ENCODE data around the gene RXFP1. TPM values are rescaled to one million over a fixed set of nuclear protein-coding genes. Genes with fewer than 3 reads are reported as not detected.

Gene RXFP1
- total and polyA plus RNA-seq, 9 donors, result 0.35 to 3.6 (median 0.73) TPM

- H3K27me3 ChIP-seq, result no peaks in the 10 kb centered on the region
- no peaks in the 10 kb centered on the region for H3K9me3 ChIP-seq
- no peak for DNase-seq
- no peak overlapping the region for H3K27ac ChIP-seq
- H3K4me3 ChIP-seq, result no peak overlapping the region
- no peak for TF ChIP-seq POLR2A (IDR thresholded peaks at IDR 0.05)
- 82 to 98% (median 91%) methylated on average over 1 of the region's 1 CpG for WGBS, 3 donors
- intact Hi-C loops (cut with DNase I), result no loop called here
- H3K4me1 ChIP-seq (ENCODE audit: insufficient read depth), result no peaks in the 10 kb centered on the region
- no peaks in the 10 kb centered on the region for H3K36me3 ChIP-seq
Observed at GRCh38 chr4:158613046-158613445, 91.4 kb downstream of the RXFP1 start.

DNA sequence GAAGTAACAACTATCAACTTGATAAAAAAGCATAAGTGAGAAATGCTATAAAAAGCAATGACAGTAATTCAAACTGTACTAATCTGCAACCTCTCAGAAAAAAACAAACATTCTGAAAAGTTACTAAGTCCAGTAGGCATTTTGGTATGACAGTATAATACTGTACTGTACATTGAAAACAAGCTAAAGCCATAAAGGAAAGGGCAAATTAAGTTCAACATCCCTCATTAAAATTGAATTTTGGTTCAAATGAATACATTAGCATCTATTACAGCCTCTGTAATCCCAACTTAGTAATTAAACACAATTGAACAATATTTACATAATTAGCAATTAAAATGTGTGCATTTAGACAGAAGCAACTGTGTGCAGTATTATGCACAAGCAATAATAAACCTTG, 96.3 kb downstream of the RXFP1 start:
- no peak for TF ChIP-seq POLR2A (IDR thresholded peaks at IDR 0.05)
- no peak for TF ChIP-seq CTCF (IDR thresholded peaks at IDR 0.05)
- no peak for TF ChIP-seq EP300 (IDR thresholded peaks at IDR 0.05)
- DNase-seq, result no peak
- no peak overlapping the region for H3K4me3 ChIP-seq
- H3K27ac ChIP-seq, result no peak overlapping the region
- H3K27me3 ChIP-seq, result no peaks in the 10 kb centered on the region
- no peaks in the 10 kb centered on the region for H3K9me3 ChIP-seq
- H3K36me3 ChIP-seq, result no peaks in the 10 kb centered on the region
- no peaks in the 10 kb centered on the region for H3K4me1 ChIP-seq (ENCODE audit: insufficient read depth)
- intact Hi-C loops (cut with DNase I), result no loop called here

DNA sequence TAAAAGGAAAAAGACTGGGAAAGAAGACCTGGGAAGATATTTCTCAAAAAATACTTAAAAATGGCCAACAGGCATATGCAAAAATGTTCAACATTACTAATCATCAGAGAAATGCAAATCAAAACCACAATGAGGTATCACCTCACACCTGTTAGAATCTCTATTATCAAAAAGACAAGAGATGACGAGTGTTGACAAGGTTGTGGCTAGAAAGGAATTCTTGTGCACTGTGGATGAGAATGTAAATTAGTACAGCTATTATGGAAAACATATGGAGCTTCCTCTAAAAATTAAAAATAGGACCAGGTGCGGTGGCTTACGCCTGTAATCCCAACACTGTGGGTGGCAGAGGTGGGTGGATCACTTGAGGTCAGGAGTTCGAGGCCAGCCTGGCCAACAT, 100.0 kb downstream of the RXFP1 start:
- intact Hi-C loops (cut with DNase I), result loop anchor here in 1 of 4 donors (10.0 kb wide), 1 partner anchor 367 kb away; no protein-coding TSS in a partner anchor
- no peak for DNase-seq
- Histone ChIP-seq H3K27me3 (no peaks in the 10 kb centered on the region), H3K4me1 (ENCODE audit: insufficient read depth) (no peaks in the 10 kb centered on the region), H3K4me3 (no peak overlapping the region), H3K9me3 (no peaks in the 10 kb centered on the region), H3K27ac (no peak overlapping the region), H3K36me3 (no peaks in the 10 kb centered on the region)
- no peak for TF ChIP-seq CTCF (IDR thresholded peaks at IDR 0.05)
- no peak for TF ChIP-seq POLR2A (IDR thresholded peaks at IDR 0.05)
- no peak for TF ChIP-seq EP300 (IDR thresholded peaks at IDR 0.05)
- 87 to 95% (median 91%) methylated on average over 4 of the region's 4 CpGs for WGBS, 3 donors

GRCh38 chr4:158622251-158622650, 100.6 kb downstream of the RXFP1 start:
- TF ChIP-seq EP300 (IDR thresholded peaks at IDR 0.05), result no peak
- TF ChIP-seq CTCF (IDR thresholded peaks at IDR 0.05), result no peak
- TF ChIP-seq POLR2A (IDR thresholded peaks at IDR 0.05), result no peak
- WGBS, 3 donors, result 92 to 95% (median 94%) methylated on average over 3 of the region's 3 CpGs

GRCh38 chr4:158624889-158625478, 103.3 kb downstream of the RXFP1 start:
- TF ChIP-seq POLR2A (IDR thresholded peaks at IDR 0.05) (no peak), EP300 (IDR thresholded peaks at IDR 0.05) (no peak), CTCF (IDR thresholded peaks at IDR 0.05) (no peak)
- no peak overlapping the region for H3K4me3 ChIP-seq
- intact Hi-C loops (cut with DNase I), result loop anchor here in 1 of 4 donors (10.0 kb wide), 1 partner anchor 370 kb away; no protein-coding TSS in a partner anchor
- H3K27ac ChIP-seq, result no peak overlapping the region
- H3K9me3 ChIP-seq, result no peaks in the 10 kb centered on the region
- DNase-seq, result no peak
- 35 to 42% (median 39%) methylated on average over 3 of the region's 3 CpGs for WGBS, 3 donors
- H3K27me3 ChIP-seq, result no peaks in the 10 kb centered on the region
- H3K4me1 ChIP-seq (ENCODE audit: insufficient read depth), result no peaks in the 10 kb centered on the region
- no peaks in the 10 kb centered on the region for H3K36me3 ChIP-seq

More at GRCh38 chr4:158622251-158622650, 100.6 kb downstream of the RXFP1 start:
- no peak overlapping the region for H3K27ac ChIP-seq
- H3K27me3 ChIP-seq, result no peaks in the 10 kb centered on the region
- H3K4me3 ChIP-seq, result no peak overlapping the region
- no peaks in the 10 kb centered on the region for H3K36me3 ChIP-seq
- no peak for DNase-seq
- H3K9me3 ChIP-seq, result no peaks in the 10 kb centered on the region
- no peaks in the 10 kb centered on the region for H3K4me1 ChIP-seq (ENCODE audit: insufficient read depth)
- intact Hi-C loops (cut with DNase I), result loop anchor here in 1 of 4 donors (10.0 kb wide), 1 partner anchor 367 kb away; no protein-coding TSS in a partner anchor

All from ovary (tissue), 9 donors.